ENCODE data around the gene PTTG1IP.

The PTTG1IP gene

GRCh38 chr21:44872323-44872648 is 1.2 kb downstream of the PTTG1IP start:
- DNase-seq (ENCODE audit: low read depth), result no peak
- peak overlapping the region; percentile 91 for H3K4me3 ChIP-seq (ENCODE audit: low read depth, low read length)
- peak; percentile 23; the same call in 1 of the 2 replicates for TF ChIP-seq CTCF (IDR thresholded peaks at IDR 0.05; ENCODE audit: control insufficient read depth, extremely low read depth, insufficient read depth)

GRCh38 chr21:44871576-44872269 is 1.8 kb downstream of the PTTG1IP start:
- H3K4me3 ChIP-seq (ENCODE audit: low read depth, low read length), result peak overlapping the region; percentile 91
- no peak for TF ChIP-seq CTCF (IDR thresholded peaks at IDR 0.05; ENCODE audit: control insufficient read depth, extremely low read depth, insufficient read depth)
- DNase-seq (ENCODE audit: low read depth), result no peak

- TF ChIP-seq CTCF (IDR thresholded peaks at IDR 0.05; ENCODE audit: control insufficient read depth, extremely low read depth, insufficient read depth), result no peak
- DNase-seq (ENCODE audit: low read depth), result peak; percentile 73
- H3K4me3 ChIP-seq (ENCODE audit: low read depth, low read length), result no peak overlapping the region; the same call in 1 of the 2 replicates
These were observed 2.6 kb downstream of the PTTG1IP start for GRCh38 chr21:44870748-44871495.

GRCh38 chr21:44869781-44870747 is 3.4 kb downstream of the PTTG1IP start:
- TF ChIP-seq CTCF (IDR thresholded peaks at IDR 0.05; ENCODE audit: control insufficient read depth, extremely low read depth, insufficient read depth), result no peak
- no peak overlapping the region for H3K4me3 ChIP-seq (ENCODE audit: low read depth, low read length)
- DNase-seq (ENCODE audit: low read depth), result no peak

- no peak for DNase-seq (ENCODE audit: low read depth)
- no peak overlapping the region for H3K4me3 ChIP-seq (ENCODE audit: low read depth, low read length)
- no peak for TF ChIP-seq CTCF (IDR thresholded peaks at IDR 0.05; ENCODE audit: control insufficient read depth, extremely low read depth, insufficient read depth)
These were observed 4.8 kb downstream of the PTTG1IP start for GRCh38 chr21:44868707-44869106.

- TF ChIP-seq CTCF (IDR thresholded peaks at IDR 0.05; ENCODE audit: control insufficient read depth, extremely low read depth, insufficient read depth), result no peak
These were observed 5.3 kb downstream of the PTTG1IP start for GRCh38 chr21:44867999-44868700.

More at GRCh38 chr21:44867999-44868700, 5.3 kb downstream of the PTTG1IP start:
- H3K4me3 ChIP-seq (ENCODE audit: low read depth, low read length), result no peak overlapping the region
- DNase-seq (ENCODE audit: low read depth), result no peak

All from LNCaP clone FGC (cell line).